K562 (cell line): ENCODE results near the gene DTHD1. TPM values are rescaled to one million over a fixed set of nuclear protein-coding genes. Genes with fewer than 3 reads are reported as not detected.

Experiments used
- ATAC-seq: fragments of 200-7000 bp; cut with Tn5 transposase; 3 replicates; pipeline ENCODE4 v1.9.1; 2020; ENCODE audit warnings: moderate library complexity
- BruUV-seq: library from RNA; stranded (reverse); fragments of 400-500 nt; replicated peaks from 2 replicates; lab custom pipeline; 2021; lab: Mats Ljungman, UMichigan
- CTCF ChIA-PET: fragments of 300-600 bp; formaldehyde crosslinking; extraction: SDS; loops from one replicate; lab custom pipeline; 2021; ENCODE audit warnings: low intra/inter-chr PET ratio; lab: Yijun Ruan, JAX
- POLR2A ChIA-PET: fragments of 300-600, 350-650 bp; sonication (Branson Sonifier 250); formaldehyde crosslinking; extraction: SDS; loops from one replicate; lab custom pipeline; 2021; ENCODE audit warnings: antibody characterized with exemption, inconsistent platforms; lab: Yijun Ruan, JAX
- DNase-seq, 4 experiments: peaks; one replicate each; pipeline versions ENCODE4 v3.0.0 to v3.0.0-alpha.2; 2011 to 2018; ENCODE audit warnings: low spot score in 3 of 4, mixed read lengths in 3 of 4; ENCODE audit errors: extremely low read depth in 1 of 4
- FAIRE-seq: peaks from 2 replicates; lab custom pipeline; 2011; peaks lifted over from hg19 to GRCh38; lab: Jason Lieb, UNC
- H2AFZ ChIP-seq: 2 replicates; pipeline ENCODE4 v1.6.0; 2011; ENCODE audit warnings: low read depth, low read length, control low read depth, inconsistent platforms
- H3K27ac ChIP-seq: fragments of 200-600 bp; 3 replicates; pipeline ENCODE4 v1.8.0; 2011; ENCODE audit warnings: low read depth, mild to moderate bottlenecking, control low read depth, inconsistent platforms, low read length, moderate library complexity, mixed read lengths; ENCODE audit errors: extremely low read depth
- H3K27me3 ChIP-seq, 2 experiments: fragments of 300-600 bp in 1 of 2; 2 replicates in 1 of 2; 3 replicates in 1 of 2; pipeline versions ENCODE4 v1.6.0 to v1.8.0; 2011; ENCODE audit warnings: inconsistent platforms in 2 of 2, low read length in 2 of 2, mild to moderate bottlenecking in 1 of 2, mixed read lengths in 1 of 2, moderate library complexity in 1 of 2; ENCODE audit not compliant: control insufficient read depth in 2 of 2, insufficient read depth in 2 of 2
- H3K36me3 ChIP-seq: fragments of 300-600 bp; 3 replicates; pipeline ENCODE4 v1.8.0; 2011; ENCODE audit warnings: mild to moderate bottlenecking, low read length, inconsistent platforms; ENCODE audit not compliant: control insufficient read depth, insufficient read depth
- H3K4me1 ChIP-seq, 2 experiments: fragments of 200-600 bp in 1 of 2; replicated peaks in 1 of 2; 2 replicates in 1 of 2; 3 replicates in 1 of 2; pipeline versions ENCODE4 v1.5.1 to v1.8.0; 2011; ENCODE audit warnings: inconsistent platforms in 2 of 2, low read length in 2 of 2, mild to moderate bottlenecking in 1 of 2, mixed read lengths in 1 of 2, moderate library complexity in 1 of 2; ENCODE audit not compliant: control insufficient read depth in 2 of 2, insufficient read depth in 2 of 2
- H3K4me2 ChIP-seq: 2 replicates; pipeline ENCODE4 v1.6.1; 2011; ENCODE audit warnings: low read length, control low read depth, inconsistent platforms, mixed read lengths; ENCODE audit not compliant: insufficient read depth
- H3K4me3 ChIP-seq: fragments of 200-600 bp; sonication (generic), shearing (Covaris generic); 2 replicates; pipeline ENCODE4 v1.5.1; 2016; ENCODE audit warnings: control low read depth, inconsistent platforms
- H3K79me2 ChIP-seq: fragments of 200-600 bp; 3 replicates; pipeline ENCODE4 v1.8.0; 2011; ENCODE audit warnings: low read length, inconsistent platforms; ENCODE audit not compliant: control insufficient read depth, insufficient read depth
- H3K9ac ChIP-seq, 2 experiments: 2 replicates each; pipeline versions ENCODE4 v1.6.0 to v1.6.1; 2011; ENCODE audit warnings: low read depth in 2 of 2, low read length in 2 of 2, control low read depth in 1 of 2, inconsistent platforms in 1 of 2, mild to moderate bottlenecking in 1 of 2, mixed read lengths in 1 of 2; ENCODE audit not compliant: insufficient read depth in 1 of 2
- H3K9me1 ChIP-seq: one replicate; pipeline ENCODE4 v1.6.0; 2011; ENCODE audit warnings: inconsistent platforms, mild to moderate bottlenecking, low read length, moderate library complexity; ENCODE audit not compliant: control insufficient read depth, insufficient read depth
- H3K9me3 ChIP-seq: replicated peaks from 2 replicates; pipeline ENCODE4 v1.5.1; 2011; ENCODE audit warnings: low read depth, low read length, inconsistent platforms; ENCODE audit not compliant: control insufficient read depth, insufficient read depth
- H4K20me1 ChIP-seq: replicated peaks from 2 replicates; pipeline ENCODE4 v1.6.1; 2011; ENCODE audit warnings: low read length, inconsistent platforms, mixed read lengths; ENCODE audit not compliant: control insufficient read depth, insufficient read depth
- ATF6 ChIP-seq: sonication (generic); formaldehyde crosslinking; IDR thresholded peaks from 2 replicates; pipeline ENCODE4 v1.4.0; 2020; ENCODE audit warnings: mild to moderate bottlenecking, missing genetic modification reagents
- CBX2 ChIP-seq: fragments of 200-600 bp; sonication (generic); IDR thresholded peaks from one replicate; pipeline ENCODE4 v1.6.1; 2012; ENCODE audit warnings: mild to moderate bottlenecking, low read length, inconsistent platforms; ENCODE audit not compliant: insufficient read depth, poor library complexity, severe bottlenecking
- CREB1 ChIP-seq, 2 experiments: sonication (generic) in 1 of 2; formaldehyde crosslinking in 1 of 2; IDR thresholded peaks; 2 replicates each; pipeline versions ENCODE4 v1.6.1 to v1.8.0; 2012 to 2022; ENCODE audit warnings: inconsistent platforms in 1 of 2, mild to moderate bottlenecking in 1 of 2, missing genetic modification reagents in 1 of 2, moderate library complexity in 1 of 2
- E2F3 ChIP-seq: fragments of 250-450 bp; sonication (Bioruptor Pico); IDR thresholded peaks from 2 replicates; pipeline ENCODE4 v1.4.0; 2020; ENCODE audit warnings: mild to moderate bottlenecking
- FOSL1 ChIP-seq: fragments of 200-800 bp; sonication (Bioruptor generic); conservative IDR thresholded peaks from 2 replicates; pipeline ENCODE4 v1.6.1; 2016; ENCODE audit warnings: missing genetic modification characterization, missing compliant biosample characterization
- HNRNPH1 ChIP-seq: fragments of 200-400 bp; formaldehyde crosslinking; optimal IDR thresholded peaks from 2 replicates; pipeline ENCODE3; 2017; ENCODE audit warnings: low read depth, mild to moderate bottlenecking, low read length, moderate library complexity
- HNRNPL ChIP-seq: fragments of 200-400 bp; formaldehyde crosslinking; IDR thresholded peaks from 2 replicates; pipeline ENCODE4 v1.6.1; 2017; ENCODE audit warnings: low read depth, mild to moderate bottlenecking, low read length
- NR4A1 ChIP-seq, 2 experiments: fragments of 250-450 bp in 1 of 2; fragments of 450-650 bp in 1 of 2; sonication (Bioruptor Pico) in 1 of 2; IDR thresholded peaks; 2 replicates each; pipeline versions ENCODE4 v1.4.0 to v1.6.1; 2016 to 2020; ENCODE audit warnings: mild to moderate bottlenecking in 2 of 2, missing compliant biosample characterization in 1 of 2, missing genetic modification characterization in 1 of 2, moderate library complexity in 1 of 2
- SMAD2 ChIP-seq: fragments of 150-350 bp; IDR thresholded peaks from 2 replicates; pipeline ENCODE4 v1.6.1; 2014; ENCODE audit warnings: low read depth, mild to moderate bottlenecking, low read length
- TEAD2 ChIP-seq: fragments of 450-650 bp; IDR thresholded peaks from 2 replicates; pipeline ENCODE4 v1.6.1; 2016; ENCODE audit warnings: missing genetic modification characterization, control low read depth, missing compliant biosample characterization
- ZBTB17 ChIP-seq: fragments of 450-650 bp; formaldehyde crosslinking; IDR thresholded peaks from 2 replicates; pipeline ENCODE4 v1.4.0; 2020; ENCODE audit warnings: mild to moderate bottlenecking
- ZNF143 ChIP-seq: sonication (generic); formaldehyde crosslinking; IDR thresholded peaks from 2 replicates; pipeline ENCODE4 v1.9.0; 2022; ENCODE audit warnings: mild to moderate bottlenecking, missing genetic modification reagents
- ZNF76 ChIP-seq: fragments of 250-450 bp; sonication (Bioruptor Pico); IDR thresholded peaks from 2 replicates; pipeline ENCODE4 v1.4.0; 2020; ENCODE audit warnings: mild to moderate bottlenecking, moderate library complexity, borderline replicate concordance
- WGBS: fragments of 100-300 bp; shearing (Covaris generic); methylation state at CpG from one replicate; pipeline ENCODE4 v1.1.6; 2016; ENCODE audit warnings: low coverage, mixed read lengths; ENCODE audit not compliant: insufficient coverage; ENCODE audit errors: missing lambda C conversion rate; 5-methylcytosine and 5-hydroxymethylcytosine counted together
- in situ Hi-C: fragments of 300-500 bp; cut with MboI; formaldehyde crosslinking; loops from 4 replicates; pipeline ENCODE4 v1.15.0; 2018; ENCODE audit warnings: inconsistent platforms, mixed read lengths
- intact Hi-C: fragments of 100-400 bp; cut with micrococcal nuclease; formaldehyde crosslinking; loops from 2 replicates; pipeline ENCODE4 v1.14.2; 2022
- polyA plus RNA-seq, 8 experiments: library from polyadenylated mRNA; depleted of rRNA in 4 of 8; stranded (reverse) in 5 of 8; unstranded in 3 of 8; fragments of >200 nt; fragmentation: Nextera tagmentation in 2 of 8; fragmentation: Illumina TruSeq in 1 of 8; extraction: Ambion mirVana in 2 of 8; extraction: Trizol in 1 of 8; gene quantifications; 2 replicates each; pipeline versions ENCODE4 v1.2.1 to v1.2.3, GENCODE V29; 2011 to 2014; ENCODE audit warnings: inconsistent platforms in 1 of 8, missing spikeins in 1 of 8
- total RNA-seq, 7 experiments: library from RNA; depleted of rRNA in 6 of 7; stranded (reverse); fragments of >200 nt in 6 of 7; fragmentation: Illumina TruSeq in 2 of 7; extraction: Trizol in 2 of 7; gene quantifications; 2 replicates each; pipeline versions ENCODE4 v1.2.1 to v1.2.3, GENCODE V29; 2011 to 2021; ENCODE audit warnings: low replicate concordance in 1 of 7
- TF ChIP-seq, protein P1 (sequence below): sonication (generic); formaldehyde crosslinking; IDR thresholded peaks from 2 replicates; pipeline ENCODE4 v1.8.1; 2023; ENCODE audit warnings: missing genetic modification reagents, mild to moderate bottlenecking, borderline replicate concordance

Gene DTHD1
- total and polyA plus RNA-seq, 9 of the 15 experiments (the other 6 are each of a cell fraction or from before 2014, with no cell fraction given) = not detected

GRCh38 chr4:36235306-36235705 lies 46.1 kb upstream of the DTHD1 start (continued):
- TF ChIP-seq ZNF76 = no peak
- TF ChIP-seq HNRNPH1 = no peak

DNA sequence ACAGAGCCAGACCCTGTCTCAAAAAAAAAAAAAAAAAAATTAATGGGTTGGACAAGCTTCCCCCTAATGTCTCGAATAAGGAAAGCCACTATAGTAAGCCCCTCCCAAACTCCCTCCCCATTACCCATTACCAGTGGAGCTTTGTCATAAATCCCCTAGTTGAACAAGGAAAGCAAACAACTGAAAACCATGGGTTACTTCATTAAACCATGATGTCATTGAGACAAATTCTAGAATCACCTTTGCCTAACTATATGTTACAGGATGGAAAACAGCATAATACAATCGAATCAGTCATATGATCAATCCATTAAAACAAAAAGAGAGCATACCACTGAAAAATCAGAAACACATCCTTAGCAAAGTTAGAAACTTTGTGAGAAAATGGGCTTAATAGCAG lies 45.3 kb upstream of the DTHD1 start:
- no peaks in the 10 kb centered on the region for H4K20me1 ChIP-seq
- H3K4me2 ChIP-seq = no peak overlapping the region
- H3K79me2 ChIP-seq = no peaks in the 10 kb centered on the region
- no peak overlapping the region for H3K9ac ChIP-seq
- no peak for DNase-seq
- 0% methylated on average over 2 of the region's 2 CpGs for WGBS
- ChIA-PET CTCF (no interaction called here), POLR2A (no interaction called here)
- no peak for ATAC-seq
- no peak for FAIRE-seq
- no peaks in the 10 kb centered on the region for H3K9me1 ChIP-seq
- H3K36me3 ChIP-seq = no peaks in the 10 kb centered on the region
- BruUV-seq = no TSS peak
- intact Hi-C loops = no loop called here
- in situ Hi-C loops = no loop called here
- no peaks in the 10 kb centered on the region for H3K27me3 ChIP-seq
- H2AFZ ChIP-seq = no peak overlapping the region
- H3K4me3 ChIP-seq = no peak overlapping the region
- H3K9me3 ChIP-seq = no peaks in the 10 kb centered on the region
- H3K27ac ChIP-seq = no peak overlapping the region
- H3K4me1 ChIP-seq = no peaks in the 10 kb centered on the region
- TF ChIP-seq CREB1 (IDR thresholded peaks at IDR 0.05) (no peak), CREB1 (CRISPR knock-in tag; IDR thresholded peaks at IDR 0.05) (no peak), FOSL1 (tag) (no peak), CBX2 (no peak), NR4A1 (CRISPR knock-in tag; IDR thresholded peaks at IDR 0.05) (no peak), NR4A1 (tag; IDR thresholded peaks at IDR 0.05) (no peak), TEAD2 (tag) (no peak), ZNF143 (CRISPR knock-in tag) (no peak), ZBTB17 (no peak), E2F3 (no peak), SMAD2 (no peak), ATF6 (CRISPR knock-in tag) (no peak), HNRNPL (no peak)
- TF ChIP-seq, protein P1, sequence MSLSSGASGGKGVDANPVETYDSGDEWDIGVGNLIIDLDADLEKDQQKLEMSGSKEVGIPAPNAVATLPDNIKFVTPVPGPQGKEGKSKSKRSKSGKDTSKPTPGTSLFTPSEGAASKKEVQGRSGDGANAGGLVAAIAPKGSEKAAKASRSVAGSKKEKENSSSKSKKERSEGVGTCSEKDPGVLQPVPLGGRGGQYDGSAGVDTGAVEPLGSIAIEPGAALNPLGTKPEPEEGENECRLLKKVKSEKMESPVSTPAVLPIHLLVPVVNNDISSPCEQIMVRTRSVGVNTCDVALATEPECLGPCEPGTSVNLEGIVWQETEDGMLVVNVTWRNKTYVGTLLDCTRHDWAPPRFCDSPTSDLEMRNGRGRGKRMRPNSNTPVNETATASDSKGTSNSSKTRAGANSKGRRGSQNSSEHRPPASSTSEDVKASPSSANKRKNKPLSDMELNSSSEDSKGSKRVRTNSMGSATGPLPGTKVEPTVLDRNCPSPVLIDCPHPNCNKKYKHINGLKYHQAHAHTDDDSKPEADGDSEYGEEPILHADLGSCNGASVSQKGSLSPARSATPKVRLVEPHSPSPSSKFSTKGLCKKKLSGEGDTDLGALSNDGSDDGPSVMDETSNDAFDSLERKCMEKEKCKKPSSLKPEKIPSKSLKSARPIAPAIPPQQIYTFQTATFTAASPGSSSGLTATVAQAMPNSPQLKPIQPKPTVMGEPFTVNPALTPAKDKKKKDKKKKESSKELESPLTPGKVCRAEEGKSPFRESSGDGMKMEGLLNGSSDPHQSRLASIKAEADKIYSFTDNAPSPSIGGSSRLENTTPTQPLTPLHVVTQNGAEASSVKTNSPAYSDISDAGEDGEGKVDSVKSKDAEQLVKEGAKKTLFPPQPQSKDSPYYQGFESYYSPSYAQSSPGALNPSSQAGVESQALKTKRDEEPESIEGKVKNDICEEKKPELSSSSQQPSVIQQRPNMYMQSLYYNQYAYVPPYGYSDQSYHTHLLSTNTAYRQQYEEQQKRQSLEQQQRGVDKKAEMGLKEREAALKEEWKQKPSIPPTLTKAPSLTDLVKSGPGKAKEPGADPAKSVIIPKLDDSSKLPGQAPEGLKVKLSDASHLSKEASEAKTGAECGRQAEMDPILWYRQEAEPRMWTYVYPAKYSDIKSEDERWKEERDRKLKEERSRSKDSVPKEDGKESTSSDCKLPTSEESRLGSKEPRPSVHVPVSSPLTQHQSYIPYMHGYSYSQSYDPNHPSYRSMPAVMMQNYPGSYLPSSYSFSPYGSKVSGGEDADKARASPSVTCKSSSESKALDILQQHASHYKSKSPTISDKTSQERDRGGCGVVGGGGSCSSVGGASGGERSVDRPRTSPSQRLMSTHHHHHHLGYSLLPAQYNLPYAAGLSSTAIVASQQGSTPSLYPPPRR (CRISPR knock-in tag) = no peak
